HEK293T (cell line): ENCODE measurements around the gene TTC22.

ENCODE experiments used
- BHLHE40 ChIP-seq: fragments of 450-650 bp; IDR thresholded peaks from 2 replicates; pipeline ENCODE4 v1.6.1; 2016; ENCODE audit warnings: mild to moderate bottlenecking, moderate library complexity, borderline replicate concordance
- CTBP1 ChIP-seq: fragments of 450-650 bp; IDR thresholded peaks from 2 replicates; pipeline ENCODE4 v1.6.1; 2016; ENCODE audit warnings: borderline replicate concordance
- ELF4 ChIP-seq: fragments of 450-650 bp; IDR thresholded peaks from 2 replicates; pipeline ENCODE4 v1.6.1; 2017; ENCODE audit warnings: antibody characterized with exemption
- FOXA1 ChIP-seq: fragments of 450-650 bp; IDR thresholded peaks from 2 replicates; pipeline ENCODE4 v1.6.1; 2016; ENCODE audit warnings: mild to moderate bottlenecking
- FOXM1 ChIP-seq: fragments of 450-650 bp; IDR thresholded peaks from 2 replicates; pipeline ENCODE4 v1.6.1; 2017; ENCODE audit warnings: mild to moderate bottlenecking, borderline replicate concordance
- L3MBTL2 ChIP-seq: fragments of 450-650 bp; conservative IDR thresholded peaks from 2 replicates; pipeline ENCODE4 v1.6.1; 2016; ENCODE audit warnings: mild to moderate bottlenecking
- NFRKB ChIP-seq: fragments of 450-650 bp; IDR thresholded peaks from 2 replicates; pipeline ENCODE4 v1.6.1; 2016; ENCODE audit warnings: mild to moderate bottlenecking, moderate library complexity
- TF ChIP-seq, protein P1 (sequence below): fragments of 450-650 bp; IDR thresholded peaks from 2 replicates; pipeline ENCODE4 v1.6.1; 2016

DNA sequence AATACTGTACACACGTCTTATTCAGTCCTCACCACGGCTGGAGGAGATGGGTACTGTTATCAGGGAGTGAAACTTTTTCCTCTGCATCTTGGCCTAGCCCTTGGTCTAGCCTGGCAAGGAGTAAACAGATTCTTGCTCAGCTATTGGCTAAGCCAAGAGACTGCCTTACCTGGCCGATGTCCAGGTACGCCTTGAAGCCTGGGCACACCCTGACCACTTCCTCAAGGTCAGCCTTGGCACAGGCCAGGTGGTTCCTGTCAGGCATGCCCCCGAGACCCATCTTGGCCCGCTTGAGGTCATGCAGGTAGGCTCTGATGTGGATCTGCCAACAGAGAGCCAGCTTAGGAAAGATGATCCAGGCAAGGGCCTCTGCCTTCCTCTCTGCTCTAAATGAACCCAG is 19.0 kb downstream of the TTC22 start:
- TF ChIP-seq CTBP1 (no peak), BHLHE40 (no peak), NFRKB (no peak), ELF4 (no peak), FOXM1 (no peak), L3MBTL2 (no peak), FOXA1 (no peak)
- TF ChIP-seq, protein P1, sequence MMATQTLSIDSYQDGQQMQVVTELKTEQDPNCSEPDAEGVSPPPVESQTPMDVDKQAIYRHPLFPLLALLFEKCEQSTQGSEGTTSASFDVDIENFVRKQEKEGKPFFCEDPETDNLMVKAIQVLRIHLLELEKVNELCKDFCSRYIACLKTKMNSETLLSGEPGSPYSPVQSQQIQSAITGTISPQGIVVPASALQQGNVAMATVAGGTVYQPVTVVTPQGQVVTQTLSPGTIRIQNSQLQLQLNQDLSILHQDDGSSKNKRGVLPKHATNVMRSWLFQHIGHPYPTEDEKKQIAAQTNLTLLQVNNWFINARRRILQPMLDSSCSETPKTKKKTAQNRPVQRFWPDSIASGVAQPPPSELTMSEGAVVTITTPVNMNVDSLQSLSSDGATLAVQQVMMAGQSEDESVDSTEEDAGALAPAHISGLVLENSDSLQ, result no peak
